Activated effector memory CD4-positive, alpha-beta T cell treated with Interleukin-2 at 50 U/mL for 16 hours (primary cell): ENCODE data around the gene MYLK.
"Not testable (repeated sequence)": the region's sequence is repeated elsewhere in the genome, so short reads cannot be mapped to it uniquely, and the experiment has no call there.

Experiments used
- DNase-seq: peaks from one replicate; pipeline ENCODE4 v3.0.0-alpha.2; 2020

Gene MYLK

DNA sequence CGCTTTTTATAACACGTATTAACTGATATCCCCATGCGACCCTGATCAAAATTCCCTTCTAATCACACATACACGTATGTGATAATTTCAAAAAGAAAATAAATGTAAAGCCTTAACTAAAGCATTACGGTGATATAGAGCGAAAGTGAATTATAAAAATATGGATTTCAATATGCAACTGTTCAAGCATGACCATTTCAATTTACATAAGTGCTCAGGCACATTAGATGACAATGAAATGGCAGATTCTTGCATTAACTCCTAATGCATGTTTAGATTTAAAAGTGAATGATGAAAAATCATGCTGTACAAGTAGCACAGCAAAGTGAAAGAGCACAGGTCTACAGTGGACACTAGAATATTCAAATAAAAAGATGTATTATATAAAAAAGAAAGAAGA is 140.1 kb downstream of the MYLK start:
- DNase-seq: no peak

DNA sequence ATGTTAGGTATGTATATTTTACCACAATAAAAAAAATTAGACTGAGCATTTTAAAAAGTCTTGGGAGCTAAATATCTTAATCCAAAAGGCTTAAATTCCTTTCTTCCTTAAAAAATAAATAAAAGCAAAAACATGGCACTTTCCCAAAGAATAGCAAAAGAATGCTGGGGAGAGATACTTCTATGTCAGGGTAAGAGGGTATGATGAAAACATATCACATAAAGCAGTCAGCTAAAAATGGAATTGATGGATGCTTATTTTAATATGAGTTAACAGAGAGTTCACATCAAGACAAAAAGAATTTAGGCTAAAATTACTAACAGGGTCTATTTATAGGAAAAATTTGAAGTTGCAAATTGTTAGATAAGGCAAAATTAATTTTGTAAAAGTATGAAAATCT is 141.0 kb downstream of the MYLK start:
- no peak for DNase-seq

DNA sequence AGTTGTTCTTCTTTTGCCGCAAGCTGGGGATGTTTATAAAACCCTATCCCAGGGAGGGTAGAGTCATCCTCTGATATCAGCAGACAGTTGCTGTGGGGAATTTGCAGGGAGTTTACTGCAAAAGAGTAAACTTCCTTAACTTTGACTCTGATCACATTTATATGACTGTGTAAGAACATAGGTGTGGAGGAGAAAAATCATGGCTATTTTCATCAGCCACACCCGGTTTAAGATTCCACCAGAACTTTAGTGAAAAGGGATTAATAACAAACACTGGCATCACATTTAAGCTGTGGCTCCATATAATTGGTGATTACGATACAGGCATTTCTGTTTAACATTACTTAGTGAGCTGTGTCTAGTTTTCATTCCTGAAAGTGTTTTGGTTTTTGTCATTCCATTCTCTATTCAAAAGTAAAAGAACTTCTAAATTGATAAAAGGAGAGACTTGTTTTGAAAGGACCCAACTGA is 143.1 kb downstream of the MYLK start:
- DNase-seq: no peak

DNA sequence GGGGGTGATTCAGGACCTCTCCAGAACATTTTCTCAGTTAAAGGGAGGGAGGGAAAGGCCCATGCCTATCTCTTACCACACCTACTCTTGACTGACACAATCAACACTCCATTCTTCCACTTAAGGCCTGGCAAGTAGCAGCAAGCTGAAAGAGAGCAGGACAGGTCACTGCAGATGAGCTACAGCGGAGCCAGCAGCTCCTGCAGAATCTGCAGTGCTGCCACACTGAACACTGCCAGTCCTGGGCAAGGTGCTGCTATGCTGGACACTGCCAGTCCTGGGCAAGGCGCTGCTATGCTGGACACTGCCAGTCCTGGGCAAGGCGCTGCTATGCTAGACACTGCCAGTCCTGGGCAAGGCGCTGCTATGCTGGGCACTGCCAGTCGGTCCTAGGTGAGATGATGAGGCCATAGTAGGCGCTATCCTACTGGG is 143.7 kb downstream of the MYLK start:
- no peak for DNase-seq

DNA sequence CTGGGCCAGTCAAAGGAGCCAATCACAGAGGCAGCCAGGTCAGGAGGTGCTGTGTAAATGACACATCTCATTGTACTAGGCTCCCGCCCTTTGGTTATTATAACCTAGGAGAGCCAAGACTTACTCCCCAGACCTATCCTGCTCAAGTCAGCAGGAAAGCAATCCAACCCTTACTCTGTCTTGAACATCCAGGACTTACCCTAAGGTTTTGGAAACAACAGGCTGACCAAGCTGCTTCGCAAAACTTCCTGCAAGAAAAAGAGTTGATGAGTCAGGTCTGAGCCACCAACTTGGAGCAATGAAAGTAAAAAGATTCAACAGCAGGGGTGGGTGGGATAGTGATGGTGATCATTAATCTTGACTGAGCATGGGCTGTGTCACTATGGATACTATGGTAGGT is 144.4 kb downstream of the MYLK start:
- DNase-seq: no peak

DNA sequence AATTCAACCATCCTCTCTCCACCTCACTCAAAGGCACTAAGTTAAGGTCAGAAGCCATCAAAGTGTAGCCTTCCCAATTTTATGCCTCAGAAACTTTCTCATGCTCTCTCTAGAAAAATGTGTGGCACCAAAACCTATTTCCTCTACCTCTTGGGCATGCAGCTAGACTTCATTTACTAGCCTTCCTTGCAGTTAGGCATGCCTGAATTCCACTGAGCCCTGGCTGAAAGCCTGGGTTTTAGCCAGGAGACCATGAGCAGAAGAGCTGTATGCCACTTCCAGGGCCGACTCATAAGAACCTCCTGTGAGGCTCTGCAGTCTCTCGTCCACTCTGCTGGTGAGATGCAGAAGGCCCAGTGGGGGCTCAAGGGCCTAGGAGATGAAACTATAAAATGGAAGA is 145.0 kb downstream of the MYLK start:
- no peak for DNase-seq

DNA sequence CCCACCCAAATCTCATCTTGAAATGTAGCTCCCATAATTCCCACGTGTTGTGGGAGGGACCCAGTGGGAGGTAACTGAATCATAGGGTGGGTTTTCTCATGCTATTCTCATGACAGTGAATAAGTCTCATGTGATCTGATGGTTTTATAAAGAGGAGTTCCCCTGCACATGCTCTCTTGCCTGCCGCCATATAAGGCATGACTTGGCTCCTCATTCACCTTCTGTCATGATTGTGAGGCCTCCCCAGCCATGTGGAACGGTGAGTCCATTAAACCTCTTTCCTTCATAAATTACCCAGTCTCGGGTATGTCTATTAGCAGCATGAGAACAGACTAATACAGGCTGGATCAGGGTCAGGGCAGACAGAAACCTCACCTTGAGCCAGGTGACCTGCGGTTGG is 145.6 kb downstream of the MYLK start:
- not testable (repeated sequence) for DNase-seq

DNA sequence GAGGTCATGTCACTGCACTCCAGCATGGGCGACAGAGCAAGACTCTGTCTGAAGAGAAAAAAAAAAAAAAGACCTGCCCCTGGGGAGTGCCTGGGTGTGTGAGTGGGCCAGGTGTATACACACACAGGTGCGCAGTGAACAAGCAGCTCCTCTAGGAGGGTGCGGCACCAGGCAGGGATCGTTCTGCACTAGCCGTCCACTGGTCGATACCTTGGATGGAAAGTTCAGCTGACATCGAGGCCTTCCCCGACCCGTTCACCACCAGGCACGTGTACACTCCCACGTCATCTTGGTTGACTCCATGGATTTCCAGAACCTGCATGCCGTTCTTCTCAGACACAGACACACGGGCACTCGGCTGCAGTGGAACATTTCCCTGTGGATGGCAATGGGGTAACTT is 147.0 kb downstream of the MYLK start:
- DNase-seq: no peak

DNA sequence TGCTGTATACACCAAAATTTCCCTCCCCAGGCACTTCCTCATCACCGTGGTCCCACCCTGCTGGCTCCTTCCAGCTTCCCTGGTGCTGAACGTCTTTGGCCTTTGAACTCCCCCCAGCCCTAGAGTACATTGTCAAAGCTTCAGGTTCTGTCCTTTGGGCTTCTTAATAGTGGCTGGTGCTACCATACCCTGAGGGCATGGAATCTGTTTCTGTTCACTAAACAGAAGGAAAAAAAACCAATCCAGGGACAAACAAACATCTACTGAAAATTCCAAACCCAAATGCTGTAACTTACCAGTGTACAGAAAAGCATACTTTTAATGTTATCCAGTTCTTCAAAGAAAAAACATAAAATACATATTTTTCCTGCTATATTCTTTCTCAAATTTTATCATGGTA is 148.7 kb downstream of the MYLK start:
- DNase-seq: no peak

DNA sequence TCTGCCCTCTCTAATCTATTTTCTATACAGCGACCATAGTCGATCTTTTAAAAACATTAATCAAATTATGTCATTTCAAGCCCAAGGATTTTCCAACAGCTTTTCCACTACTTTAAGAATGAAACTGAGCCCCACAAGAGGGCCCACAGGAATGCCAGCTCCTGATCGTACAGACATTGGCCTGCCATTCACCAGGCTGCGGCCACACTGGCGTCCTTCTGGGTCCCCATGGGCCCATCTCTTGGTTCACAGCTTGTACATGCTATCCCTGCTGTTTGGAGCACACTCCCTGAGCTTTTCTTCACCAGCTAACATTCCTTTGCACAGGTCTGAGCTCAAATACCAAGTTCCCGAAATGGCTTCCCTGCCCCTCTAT is 149.6 kb downstream of the MYLK start:
- DNase-seq: no peak

DNA sequence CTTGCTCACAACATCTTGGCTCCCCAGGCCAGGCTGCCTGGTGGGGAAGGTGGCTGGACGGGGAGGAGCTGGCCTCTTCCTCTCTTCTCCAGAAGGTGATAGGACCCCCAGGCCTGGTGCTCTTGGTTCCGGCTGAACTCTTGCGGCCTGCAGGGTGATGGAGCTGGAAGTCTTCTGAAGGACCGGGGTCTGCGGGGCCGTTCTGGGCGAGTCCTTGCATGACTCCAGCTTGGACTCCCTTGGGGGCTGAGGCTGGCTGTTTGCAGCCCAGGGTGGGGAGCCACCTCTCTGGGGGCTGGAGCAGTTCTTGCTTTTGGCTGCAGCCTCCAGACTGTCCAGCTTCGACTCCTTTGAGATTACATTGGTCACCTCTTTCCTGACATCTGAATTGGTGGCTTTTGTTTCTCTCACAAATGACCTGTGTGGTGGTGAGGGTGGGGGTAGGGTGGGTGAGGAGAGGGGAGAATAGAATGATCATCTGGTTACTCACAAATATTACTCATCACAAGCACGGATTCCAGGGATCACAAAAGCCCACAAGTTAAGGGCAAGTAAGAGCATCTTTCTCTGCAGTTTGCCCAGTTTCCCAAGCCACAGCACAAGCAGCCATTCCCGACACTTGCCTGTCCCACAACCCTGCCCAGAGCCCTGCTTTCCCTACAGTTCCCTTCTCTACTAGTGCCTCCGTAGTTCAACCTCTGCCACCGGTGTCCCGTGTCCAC is 150.2 kb downstream of the MYLK start:
- DNase-seq: no peak

DNA sequence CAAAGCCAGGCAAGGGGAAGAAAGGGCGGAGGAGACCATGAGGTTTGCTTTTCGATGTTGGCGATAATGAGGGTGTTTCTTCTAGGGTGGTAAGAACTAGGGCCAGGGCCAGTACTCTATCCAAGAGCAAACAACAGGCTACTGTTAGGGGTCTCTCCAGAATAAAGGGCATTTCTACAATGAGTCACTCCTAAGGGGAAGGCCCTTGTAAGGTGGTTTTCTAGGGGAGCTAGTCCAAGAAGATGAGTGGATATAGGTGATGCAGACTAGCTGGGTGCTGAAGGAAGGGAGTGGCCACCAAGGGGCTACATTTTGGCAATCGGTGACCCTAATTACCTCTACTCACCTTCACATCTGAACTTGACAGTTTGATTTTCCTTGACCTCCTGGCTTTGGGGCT is 150.8 kb downstream of the MYLK start:
- DNase-seq: no peak

DNA sequence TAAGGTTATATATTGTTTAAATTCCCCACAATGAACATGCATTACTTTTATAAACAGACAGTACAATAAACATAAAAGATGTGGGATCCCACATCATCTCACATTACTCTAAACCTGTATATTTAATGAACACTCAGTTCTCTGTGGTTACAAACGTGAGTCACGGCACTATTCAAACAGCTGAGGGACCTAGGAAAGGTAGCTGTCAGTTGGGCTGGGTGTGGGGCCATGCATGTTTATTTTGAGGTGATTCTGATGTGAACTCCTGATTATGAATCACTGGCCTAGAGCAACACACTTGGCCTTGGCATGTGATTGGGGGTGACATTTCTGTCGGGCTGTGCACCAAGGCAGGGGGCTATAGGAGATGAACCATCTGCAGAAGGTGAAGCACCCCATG is 151.7 kb downstream of the MYLK start:
- DNase-seq: no peak

DNA sequence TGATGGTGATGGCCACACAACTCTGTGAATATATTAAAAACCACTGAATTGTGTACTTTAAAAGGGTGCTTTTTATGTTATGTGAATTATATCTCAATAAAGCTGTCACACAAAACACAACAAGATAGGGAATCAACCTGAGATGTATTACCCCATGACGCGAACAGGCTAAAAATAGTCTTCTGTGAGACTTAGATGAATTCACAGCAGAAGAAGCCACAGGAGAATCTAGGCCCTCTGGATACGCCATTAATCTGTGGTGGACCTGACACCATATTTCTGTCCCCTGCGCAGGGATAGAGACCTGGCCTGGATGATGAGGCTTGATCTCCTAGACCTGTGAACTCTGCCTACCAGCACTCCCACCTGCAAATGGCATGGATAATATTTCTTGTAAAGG is 153.3 kb downstream of the MYLK start:
- DNase-seq: no peak

DNA sequence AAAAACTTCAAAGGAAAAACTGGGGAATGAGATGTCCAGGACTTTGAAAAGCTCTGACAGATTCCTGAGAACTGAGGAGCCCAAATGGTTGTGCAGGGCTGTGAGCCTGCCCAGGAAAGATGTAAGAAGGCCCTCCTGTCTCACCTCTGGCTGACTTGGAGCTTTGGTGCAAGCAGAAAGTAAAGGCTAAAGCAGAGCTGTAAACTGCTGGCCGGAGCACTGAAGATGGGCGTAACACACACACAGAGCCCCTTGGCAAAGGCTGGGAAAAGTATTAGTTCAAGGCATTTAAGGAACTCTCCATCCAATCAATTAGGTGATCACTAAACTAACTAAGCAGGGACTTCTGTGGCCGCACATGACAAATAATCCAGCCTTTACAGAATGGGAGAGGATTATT is 155.1 kb downstream of the MYLK start:
- no peak for DNase-seq

DNA sequence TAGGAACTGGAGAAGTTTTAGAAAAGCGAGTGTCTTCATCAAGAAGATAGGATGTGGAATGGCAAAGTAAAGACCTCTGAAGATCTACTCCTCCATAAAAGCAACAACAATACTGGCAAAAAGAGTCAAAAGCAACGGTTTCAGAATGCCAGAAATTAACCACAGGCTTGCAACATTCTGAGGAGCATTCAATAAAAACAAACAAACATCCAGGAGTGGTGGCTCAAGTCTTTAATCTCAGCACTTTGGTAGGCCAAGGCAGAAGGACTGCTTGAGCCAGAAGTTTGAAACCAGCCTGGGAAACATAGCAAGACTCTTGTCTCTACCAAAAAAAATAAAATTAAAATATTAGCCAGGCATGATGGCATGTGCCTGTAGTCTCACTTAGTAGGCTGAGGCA is 156.1 kb downstream of the MYLK start:
- no peak for DNase-seq

DNA sequence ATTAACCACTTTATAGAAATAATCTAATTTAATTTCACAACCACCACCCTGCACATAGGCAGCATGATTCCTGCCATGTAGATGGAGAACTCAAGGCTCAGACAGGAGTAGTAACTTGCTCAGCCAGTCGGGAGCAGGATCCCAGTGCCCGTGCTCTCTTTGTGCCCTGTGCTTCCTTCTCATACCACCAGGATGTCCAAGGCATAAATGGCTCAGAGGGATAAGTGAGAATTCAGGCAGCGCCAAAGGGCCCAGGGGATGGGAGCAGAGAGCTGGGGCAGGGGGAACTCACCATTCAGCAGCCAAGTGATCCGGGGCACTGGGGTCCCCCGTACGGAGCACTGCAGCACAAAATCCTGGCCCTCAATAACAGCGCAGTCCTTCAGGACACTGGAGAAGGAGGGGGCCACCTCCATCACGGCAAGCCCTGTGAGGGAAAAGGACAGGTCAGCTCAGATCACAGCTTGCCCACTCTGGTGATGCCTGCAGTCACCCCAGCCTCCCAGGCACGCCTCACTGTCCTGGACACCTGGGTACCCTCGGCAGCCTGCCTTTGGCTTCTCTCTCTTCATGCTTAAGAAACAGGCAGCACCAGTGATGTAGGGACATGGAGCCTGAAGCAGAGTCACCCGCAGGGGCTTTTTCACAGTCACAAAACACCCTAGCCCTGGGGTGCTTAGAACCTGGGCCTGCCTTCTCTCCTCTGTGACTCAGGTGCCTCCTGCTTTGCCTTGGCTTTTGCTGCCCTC is 158.3 kb downstream of the MYLK start:
- no peak for DNase-seq

DNA sequence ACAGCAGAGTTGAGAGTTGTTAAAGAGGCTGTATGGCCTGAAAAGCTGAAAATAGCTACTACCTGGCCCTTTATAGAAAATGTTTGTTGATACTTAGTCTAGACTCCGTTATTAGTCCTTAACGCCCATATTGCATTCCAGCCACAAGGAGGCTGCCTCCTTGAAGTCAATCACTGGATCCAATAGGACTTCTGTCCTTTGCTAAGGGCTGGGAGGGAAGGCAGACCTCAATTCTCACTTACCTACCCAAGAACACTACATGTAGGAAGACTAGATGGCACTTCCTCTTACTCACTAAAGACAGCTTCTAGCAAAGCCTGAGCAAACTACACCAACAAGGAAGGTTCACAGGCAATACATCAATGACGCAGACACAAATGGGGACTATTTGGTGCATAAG is 159.8 kb downstream of the MYLK start:
- no peak for DNase-seq

DNA sequence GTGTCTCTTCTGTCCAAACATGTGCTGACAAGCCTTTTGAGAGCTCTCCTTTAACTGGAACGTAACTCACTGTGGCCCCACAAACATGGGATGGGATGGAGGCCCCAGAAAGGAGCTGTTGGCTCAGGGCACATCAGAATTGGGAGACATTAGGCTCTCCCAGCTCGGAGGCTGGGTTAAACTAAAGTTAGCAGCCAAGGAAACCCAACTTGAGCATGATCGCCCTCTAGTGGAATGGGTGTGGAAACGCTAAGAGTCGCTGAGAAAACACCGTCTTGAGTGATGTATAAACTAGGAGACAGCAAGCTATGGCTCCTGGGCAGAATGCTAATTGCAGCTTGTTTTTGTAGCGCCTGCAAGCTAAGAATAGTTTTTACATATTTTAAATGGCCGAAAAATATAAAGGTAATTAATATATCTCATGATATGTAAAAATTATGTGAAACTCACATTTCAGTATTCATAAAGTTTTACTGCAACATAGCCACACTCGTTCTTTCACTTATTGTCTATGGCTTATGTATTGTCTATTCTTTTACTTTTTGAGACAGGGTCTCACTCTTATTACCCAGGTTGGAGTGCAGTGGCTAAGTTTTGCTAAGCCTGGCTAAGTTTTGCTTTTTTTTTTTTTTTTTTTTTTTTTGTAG is 160.5 kb downstream of the MYLK start:
- DNase-seq: peak; percentile 9

DNA sequence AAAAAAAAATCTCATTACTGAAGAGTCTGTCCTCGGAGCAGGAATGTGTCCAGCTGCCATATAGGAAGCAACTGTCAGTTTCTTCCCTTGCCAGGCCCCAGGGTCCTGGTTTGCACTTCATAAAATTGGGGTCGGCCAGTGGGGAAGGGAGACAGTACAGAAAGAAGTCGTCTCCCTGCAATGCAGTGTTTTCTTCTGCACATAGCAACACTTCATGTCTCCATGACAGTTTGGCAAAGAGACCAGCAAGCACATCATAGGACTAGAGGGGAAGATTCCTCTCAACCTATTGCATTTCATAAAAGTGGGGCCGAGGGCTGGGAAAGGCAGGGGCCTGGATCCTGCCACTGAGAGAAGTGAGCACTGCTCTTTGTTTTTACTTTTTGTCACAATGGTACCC is 161.1 kb downstream of the MYLK start:
- no peak for DNase-seq

DNA sequence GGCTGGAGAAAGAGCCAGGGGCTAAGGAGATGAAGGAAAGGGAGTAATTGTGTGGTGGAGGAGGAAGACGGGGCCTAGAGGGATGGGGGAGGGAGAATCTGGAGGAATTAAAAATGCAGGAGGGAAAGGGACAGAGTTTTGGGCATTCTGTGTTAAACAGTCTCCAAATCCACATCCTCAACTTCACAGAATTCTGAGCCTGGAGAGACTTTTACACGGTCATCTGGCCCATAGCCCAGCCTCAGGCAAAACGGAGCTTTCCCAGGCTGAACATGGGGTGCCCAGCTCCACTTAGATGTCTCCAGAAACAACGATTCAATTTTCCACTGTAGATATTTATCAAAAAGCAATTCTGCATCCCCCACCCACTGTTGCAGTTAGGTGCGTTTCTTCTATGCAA is 161.7 kb downstream of the MYLK start:
- no peak for DNase-seq

DNA sequence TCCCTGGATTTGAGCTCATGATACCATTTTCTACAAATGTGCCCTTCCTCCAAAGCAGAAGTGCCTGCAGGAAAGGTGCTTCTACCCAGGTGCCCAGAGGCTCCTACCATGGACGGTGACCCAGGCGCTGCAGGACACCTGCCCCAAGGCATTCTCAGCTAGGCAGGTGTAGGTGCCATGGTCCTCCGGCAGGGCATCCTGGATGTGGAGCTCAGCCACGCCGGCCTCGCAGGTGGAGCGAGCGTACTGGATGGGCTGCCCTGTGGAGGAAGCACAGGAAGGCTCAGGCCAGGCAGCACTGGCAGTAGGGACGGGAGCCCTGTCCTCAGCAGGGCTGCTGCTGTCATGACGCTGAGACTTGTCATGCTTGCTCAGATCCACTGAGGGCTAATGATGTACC is 162.1 kb downstream of the MYLK start:
- no peak for DNase-seq

DNA sequence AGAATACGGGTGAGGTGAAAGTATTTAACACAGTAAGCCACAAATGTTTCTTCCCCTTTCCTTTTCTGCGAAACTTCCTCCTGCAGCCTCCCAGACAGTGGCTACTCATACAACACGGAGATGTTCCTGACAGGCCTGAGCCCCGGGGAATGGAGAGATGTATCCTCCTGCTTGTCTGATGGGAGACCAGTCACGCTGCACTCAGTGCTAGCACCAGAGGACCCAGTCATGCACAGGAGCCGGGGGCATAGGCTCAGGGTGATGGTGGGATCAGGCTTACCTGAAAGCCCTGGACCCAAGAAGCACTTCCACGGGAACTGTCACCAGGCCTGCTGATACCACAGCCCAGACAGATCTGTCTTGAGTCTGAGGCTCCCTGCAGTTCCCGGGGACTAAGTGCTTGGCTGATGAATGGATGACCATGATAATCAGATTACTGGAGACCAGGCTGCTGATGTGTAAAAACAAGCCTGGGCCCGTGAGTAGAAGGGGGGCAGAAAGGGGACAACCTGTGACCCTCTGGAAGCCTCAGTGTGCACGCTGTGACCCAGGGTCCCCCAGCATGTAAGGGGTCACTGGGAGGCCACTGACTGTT is 162.9 kb downstream of the MYLK start:
- DNase-seq: not testable (repeated sequence)

DNA sequence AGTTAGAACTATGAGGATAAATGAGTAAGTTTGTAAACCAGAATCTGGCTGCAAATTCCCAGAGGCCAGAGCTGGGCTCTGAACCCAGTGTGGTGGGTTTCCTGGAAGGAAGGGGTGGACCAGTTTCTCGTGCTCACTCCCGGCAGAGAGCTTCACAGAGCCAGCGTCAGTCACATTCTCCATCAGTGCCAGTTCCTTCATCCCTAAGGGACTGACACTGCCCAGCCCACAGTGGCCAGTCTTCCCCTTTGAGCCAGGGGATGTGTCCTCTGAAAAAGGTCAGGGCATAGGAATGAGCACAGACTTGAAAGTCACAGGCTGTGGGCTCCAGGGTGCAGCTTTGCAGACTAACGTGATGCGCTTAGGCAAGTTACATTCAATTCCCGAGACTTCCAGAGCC is 163.5 kb downstream of the MYLK start:
- DNase-seq: no peak
